WI38 (cell line): ENCODE measurements around the gene PGR.

ENCODE experiments used
- H3K4me3 ChIP-seq: 2 replicates; pipeline ENCODE4 v1.5.1; 2011; ENCODE audit warnings: low read depth, mild to moderate bottlenecking, control low read depth, low read length
- TF ChIP-seq, protein P1 (sequence below): IDR thresholded peaks from 2 replicates; pipeline ENCODE4 v1.5.1; 2012; ENCODE audit warnings: low read depth, mild to moderate bottlenecking, control low read depth, low read length

PGR gene

DNA sequence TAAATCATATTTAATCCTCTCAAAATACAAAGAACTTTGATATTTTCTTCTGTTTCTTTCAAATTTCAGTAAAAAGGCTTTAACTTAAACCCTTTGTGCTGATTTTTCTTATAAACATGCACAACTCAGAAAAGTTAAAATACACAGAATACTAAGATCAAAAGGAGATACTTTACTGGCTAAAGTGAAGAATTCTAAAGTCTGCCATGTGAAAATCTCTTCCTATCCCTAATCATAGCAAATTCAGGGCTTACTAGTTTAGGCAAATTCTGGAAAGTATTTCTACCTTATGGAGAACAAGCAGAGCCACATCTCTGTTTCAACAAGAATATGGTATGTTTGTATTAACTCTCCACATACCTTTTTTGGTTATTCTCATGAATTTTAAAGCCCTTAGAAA, 96.6 kb downstream of the PGR start:
- TF ChIP-seq, protein P1, sequence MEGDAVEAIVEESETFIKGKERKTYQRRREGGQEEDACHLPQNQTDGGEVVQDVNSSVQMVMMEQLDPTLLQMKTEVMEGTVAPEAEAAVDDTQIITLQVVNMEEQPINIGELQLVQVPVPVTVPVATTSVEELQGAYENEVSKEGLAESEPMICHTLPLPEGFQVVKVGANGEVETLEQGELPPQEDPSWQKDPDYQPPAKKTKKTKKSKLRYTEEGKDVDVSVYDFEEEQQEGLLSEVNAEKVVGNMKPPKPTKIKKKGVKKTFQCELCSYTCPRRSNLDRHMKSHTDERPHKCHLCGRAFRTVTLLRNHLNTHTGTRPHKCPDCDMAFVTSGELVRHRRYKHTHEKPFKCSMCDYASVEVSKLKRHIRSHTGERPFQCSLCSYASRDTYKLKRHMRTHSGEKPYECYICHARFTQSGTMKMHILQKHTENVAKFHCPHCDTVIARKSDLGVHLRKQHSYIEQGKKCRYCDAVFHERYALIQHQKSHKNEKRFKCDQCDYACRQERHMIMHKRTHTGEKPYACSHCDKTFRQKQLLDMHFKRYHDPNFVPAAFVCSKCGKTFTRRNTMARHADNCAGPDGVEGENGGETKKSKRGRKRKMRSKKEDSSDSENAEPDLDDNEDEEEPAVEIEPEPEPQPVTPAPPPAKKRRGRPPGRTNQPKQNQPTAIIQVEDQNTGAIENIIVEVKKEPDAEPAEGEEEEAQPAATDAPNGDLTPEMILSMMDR: no peak

DNA sequence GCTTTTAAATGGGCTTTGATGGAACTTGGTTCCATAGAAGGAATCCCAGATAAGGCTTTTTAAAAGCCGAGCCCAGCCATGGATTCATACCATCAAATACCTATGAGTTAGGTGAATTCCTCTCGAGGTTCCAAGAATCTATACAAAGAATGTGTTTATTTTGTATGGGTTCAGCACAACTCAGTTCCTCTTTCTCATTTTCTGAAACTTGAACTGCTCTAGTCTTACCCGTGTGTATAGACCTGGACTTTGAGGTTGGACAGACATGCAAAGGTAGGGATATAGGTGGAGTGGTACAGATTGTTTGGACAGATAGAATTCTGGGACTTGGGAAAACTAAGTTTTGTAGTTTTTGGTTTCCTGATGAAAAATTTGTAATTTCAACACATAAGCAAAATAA, 97.9 kb downstream of the PGR start:
- TF ChIP-seq, protein P1: no peak
- H3K4me3 ChIP-seq: no peak overlapping the region

More for the DNA sequence above, 96.6 kb downstream of the PGR start:
- no peak overlapping the region for H3K4me3 ChIP-seq

DNA sequence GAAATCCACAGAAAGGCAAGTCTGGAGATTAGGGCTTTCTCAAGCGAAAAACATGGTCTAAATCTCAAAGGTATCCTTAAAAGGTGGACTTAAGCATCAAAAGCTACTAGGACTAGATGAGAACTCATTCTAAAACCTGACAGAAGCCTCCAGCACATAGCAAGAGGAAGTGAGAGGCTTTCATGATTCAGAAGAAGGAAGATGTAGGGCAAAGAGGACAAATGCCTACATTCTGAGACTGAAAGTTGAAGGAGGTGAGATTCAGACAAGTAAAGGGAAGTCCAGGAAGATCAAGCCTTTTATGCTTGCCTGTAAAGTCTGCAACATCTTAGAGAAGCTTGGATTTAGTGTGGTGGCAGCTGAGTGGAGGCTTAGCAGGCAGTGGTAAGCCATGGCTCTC, 98.9 kb downstream of the PGR start:
- H3K4me3 ChIP-seq: no peak overlapping the region
- TF ChIP-seq, protein P1: no peak

DNA sequence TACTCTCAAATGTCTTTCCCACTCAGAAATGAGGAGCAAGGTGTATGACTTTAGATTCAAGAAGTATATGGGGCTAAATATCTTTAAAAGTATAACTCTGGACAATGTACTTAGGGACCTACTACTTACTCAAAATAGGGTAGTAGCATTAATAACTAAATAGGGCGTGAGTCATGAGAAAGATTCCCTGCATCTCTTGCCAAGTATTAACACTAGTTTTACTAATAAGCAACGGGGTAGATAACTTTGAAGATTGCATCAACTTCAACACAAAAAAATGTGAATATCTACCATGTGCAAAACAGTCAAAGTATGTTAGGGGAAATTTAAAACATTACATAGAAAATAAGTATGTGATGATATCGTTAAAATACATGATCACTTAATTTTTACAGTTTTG, 99.6 kb downstream of the PGR start:
- TF ChIP-seq, protein P1: no peak

DNA sequence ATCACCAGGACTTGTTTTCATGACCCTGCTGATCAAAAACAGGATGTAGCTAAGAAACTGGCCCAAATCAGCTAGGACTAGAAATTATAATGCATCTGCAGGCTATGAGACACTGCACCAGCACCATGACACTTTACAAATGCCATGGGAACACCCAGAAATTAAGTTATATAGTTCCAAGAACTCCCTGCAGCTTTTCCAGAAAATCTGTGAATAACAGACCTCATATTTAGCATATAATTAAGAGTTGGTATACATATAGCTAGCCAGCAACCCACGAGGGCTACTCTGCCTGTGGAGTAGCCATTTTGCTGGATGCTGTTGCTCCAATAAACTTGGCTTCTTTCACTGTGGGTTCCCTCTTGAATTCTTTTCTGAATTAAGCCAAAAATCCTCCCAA, 101.0 kb downstream of the PGR start:
- TF ChIP-seq, protein P1: no peak

More for the DNA sequence above, 99.6 kb downstream of the PGR start:
- H3K4me3 ChIP-seq: no peak overlapping the region

DNA sequence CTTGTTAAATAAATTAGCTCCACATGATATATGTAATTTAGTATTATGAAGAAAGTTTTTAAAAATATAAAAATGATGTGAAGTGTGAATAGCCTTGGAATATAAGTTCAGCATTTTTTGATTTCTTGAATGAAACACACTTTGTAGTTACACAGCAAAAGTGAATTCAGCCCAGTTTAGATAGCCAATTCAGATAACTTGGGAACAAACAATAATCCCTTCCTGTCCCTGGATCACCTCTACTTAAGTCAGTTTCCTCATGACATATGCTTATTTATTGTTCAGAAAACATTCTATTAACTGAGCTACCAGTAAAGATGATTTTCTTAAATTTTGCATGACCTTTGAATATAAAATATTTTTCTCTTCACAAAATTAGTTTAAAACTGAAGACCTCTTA, 107.4 kb downstream of the PGR start:
- H3K4me3 ChIP-seq: no peak overlapping the region
- TF ChIP-seq, protein P1: no peak

More for the DNA sequence above, 101.0 kb downstream of the PGR start:
- H3K4me3 ChIP-seq: no peak overlapping the region

DNA sequence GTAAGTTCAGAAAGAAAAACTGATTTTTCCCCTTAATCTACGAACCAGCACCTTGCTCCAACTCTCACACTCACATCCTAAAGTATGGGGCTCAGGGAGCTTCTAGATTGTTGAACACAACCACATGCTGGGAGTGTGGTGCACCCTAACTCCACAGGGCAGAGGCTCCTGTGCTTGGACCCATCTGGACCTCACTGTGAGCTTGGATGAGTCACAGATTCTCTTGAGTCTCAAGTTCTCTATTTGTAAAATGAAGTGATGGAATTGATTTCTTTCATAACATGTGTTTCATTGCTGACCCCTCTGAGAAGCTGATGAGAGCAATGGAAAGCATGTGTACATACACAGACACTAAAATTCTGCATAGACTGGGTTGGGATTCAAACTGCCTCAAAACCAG, 109.7 kb downstream of the PGR start:
- no peak overlapping the region for H3K4me3 ChIP-seq
- TF ChIP-seq, protein P1: no peak
